ENCODE measurements around the gene SENP3.

- TF ChIP-seq POLR2A (IDR thresholded peaks at IDR 0.05; ENCODE audit: low read depth, low read length), result no peak
- TF ChIP-seq TAF1 (IDR thresholded peaks at IDR 0.05; ENCODE audit: borderline replicate concordance, low read depth, low read length), result no peak
- TF ChIP-seq POLR2AphosphoS5 (IDR thresholded peaks at IDR 0.05; ENCODE audit: low read depth, low read length), result no peak
These were observed 2.2 kb upstream of the SENP3 start for GRCh38 chr17:7559320-7560171.

Data from GM12892 (cell line).